AG10803 (cell line): ENCODE results near the gene RNF145.
"Not testable (repeated sequence)": the region's sequence is repeated elsewhere in the genome, so short reads cannot be mapped to it uniquely, and the experiment has no call there.

Source experiments
- DNase-seq: peaks from one replicate; pipeline ENCODE4 v3.0.0; 2010; ENCODE audit warnings: low read depth
- H3K4me3 ChIP-seq: 2 replicates; pipeline ENCODE4 v1.5.1; 2011; ENCODE audit warnings: mild to moderate bottlenecking, low read length, control low read depth
- TF ChIP-seq, protein P1 (sequence below): conservative IDR thresholded peaks from 2 replicates; pipeline ENCODE4 v1.5.1; 2011; ENCODE audit warnings: mild to moderate bottlenecking, low read length, control low read depth, inconsistent platforms

RNF145 gene

DNA sequence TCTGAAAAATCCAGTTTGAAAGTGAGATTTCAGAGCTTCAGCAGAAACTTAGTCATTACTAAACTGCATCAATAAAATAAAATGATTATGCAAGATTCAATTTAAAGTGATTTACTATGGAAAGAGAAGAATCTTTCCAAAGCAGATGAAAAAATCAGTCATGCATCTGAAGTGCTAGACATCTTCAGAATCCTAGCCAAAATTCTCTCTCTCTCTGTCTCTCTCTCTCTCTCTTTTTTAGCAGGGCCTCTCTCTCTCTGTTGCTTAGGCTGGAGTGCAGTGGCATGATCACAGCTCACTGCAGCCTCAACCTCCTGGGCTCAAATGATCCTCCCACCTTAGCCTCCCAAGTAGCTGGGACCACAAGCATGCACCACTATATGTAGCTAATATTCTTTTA lies 35.5 kb upstream of the RNF145 start:
- DNase-seq, result no peak
- TF ChIP-seq, protein P1, sequence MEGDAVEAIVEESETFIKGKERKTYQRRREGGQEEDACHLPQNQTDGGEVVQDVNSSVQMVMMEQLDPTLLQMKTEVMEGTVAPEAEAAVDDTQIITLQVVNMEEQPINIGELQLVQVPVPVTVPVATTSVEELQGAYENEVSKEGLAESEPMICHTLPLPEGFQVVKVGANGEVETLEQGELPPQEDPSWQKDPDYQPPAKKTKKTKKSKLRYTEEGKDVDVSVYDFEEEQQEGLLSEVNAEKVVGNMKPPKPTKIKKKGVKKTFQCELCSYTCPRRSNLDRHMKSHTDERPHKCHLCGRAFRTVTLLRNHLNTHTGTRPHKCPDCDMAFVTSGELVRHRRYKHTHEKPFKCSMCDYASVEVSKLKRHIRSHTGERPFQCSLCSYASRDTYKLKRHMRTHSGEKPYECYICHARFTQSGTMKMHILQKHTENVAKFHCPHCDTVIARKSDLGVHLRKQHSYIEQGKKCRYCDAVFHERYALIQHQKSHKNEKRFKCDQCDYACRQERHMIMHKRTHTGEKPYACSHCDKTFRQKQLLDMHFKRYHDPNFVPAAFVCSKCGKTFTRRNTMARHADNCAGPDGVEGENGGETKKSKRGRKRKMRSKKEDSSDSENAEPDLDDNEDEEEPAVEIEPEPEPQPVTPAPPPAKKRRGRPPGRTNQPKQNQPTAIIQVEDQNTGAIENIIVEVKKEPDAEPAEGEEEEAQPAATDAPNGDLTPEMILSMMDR, result no peak
- no peak overlapping the region for H3K4me3 ChIP-seq

DNA sequence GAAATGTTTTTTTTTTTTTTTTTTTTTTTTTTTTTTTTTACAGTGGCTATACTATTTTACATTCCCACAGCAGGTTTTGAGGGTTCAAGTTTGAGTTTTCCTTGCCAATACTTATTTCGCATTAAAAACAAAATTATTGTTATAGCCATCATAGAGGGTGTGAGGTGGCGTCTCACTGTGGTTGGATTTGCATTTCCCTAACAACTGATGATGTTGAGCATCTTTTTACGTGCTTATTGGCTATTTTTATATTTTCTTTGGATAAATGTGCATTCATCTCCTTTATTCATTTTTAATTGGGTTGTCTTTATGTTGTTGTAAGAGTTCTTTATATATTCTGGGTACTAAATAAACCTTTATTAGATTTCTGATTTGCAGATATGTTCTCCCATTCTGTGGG lies 34.8 kb upstream of the RNF145 start:
- DNase-seq, result no peak
- TF ChIP-seq, protein P1, result no peak
- H3K4me3 ChIP-seq, result no peak overlapping the region

DNA sequence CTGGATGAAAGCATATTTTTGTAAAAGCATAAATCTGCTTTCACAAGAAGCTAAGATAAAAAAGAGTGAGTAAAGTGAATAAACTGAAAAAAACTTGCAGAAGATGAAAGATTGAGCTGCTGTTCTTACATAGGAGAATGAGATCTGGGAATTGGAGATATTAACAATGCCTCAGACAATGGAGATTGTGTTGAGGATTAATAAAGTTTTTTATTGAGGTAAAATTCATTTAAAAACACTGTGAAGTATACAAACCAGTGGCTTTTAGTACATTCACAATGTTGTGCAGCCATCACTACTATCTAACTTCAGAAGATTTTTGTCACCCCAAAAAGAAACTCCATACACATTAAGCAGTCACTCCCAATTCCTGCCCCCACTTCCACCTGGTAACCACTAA lies 34.0 kb upstream of the RNF145 start:
- no peak for DNase-seq
- TF ChIP-seq, protein P1, result no peak
- H3K4me3 ChIP-seq, result no peak overlapping the region

DNA sequence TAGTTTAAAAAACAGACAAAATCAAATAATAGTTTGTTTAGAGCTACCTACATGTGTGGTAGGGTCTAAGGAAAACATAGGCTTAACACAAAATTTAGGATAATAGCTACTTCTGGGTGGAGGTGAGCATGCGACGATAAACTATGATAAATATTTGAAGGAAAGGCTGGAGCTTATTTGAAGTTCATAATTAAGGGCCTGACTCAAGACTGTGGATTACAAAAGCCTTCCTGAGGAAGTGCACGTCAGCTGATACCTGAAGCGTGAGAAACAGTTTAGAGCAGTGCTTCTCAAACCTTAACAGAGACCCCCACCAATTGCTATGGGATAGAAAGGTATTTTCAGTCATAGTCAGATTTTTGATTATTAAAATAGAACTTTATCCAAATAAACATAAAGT lies 33.3 kb upstream of the RNF145 start:
- DNase-seq, result no peak
- TF ChIP-seq, protein P1, result no peak

DNA sequence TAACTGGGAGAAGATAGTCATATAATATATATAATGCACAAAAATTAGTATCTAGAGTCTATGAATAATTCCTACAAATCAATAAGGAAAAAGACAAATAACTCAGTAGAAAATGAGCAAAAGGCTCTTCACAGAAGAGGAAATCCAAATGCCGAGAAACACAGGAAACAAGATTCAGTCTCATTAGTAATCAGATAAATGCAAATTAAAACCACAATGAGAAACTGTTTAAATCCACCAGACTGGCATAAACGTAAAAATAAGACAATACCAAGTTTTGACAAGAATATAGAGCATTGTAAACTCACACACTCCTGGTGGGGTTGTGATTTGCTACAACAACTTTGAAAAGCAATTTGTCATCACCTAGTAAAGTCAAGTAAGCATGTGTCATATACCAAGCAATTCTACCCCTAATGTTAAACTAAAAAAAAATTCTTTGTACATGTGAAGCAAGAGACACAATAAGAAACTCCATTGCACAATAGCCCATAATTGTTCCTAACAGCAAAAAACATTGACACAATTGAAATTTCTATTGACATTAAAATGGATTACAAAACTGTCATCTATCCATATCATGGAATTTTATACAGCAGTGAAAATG lies 32.7 kb upstream of the RNF145 start:
- TF ChIP-seq, protein P1, result no peak
- DNase-seq, result no peak
- no peak overlapping the region for H3K4me3 ChIP-seq

More for the DNA sequence above, 33.3 kb upstream of the RNF145 start:
- no peak overlapping the region for H3K4me3 ChIP-seq

DNA sequence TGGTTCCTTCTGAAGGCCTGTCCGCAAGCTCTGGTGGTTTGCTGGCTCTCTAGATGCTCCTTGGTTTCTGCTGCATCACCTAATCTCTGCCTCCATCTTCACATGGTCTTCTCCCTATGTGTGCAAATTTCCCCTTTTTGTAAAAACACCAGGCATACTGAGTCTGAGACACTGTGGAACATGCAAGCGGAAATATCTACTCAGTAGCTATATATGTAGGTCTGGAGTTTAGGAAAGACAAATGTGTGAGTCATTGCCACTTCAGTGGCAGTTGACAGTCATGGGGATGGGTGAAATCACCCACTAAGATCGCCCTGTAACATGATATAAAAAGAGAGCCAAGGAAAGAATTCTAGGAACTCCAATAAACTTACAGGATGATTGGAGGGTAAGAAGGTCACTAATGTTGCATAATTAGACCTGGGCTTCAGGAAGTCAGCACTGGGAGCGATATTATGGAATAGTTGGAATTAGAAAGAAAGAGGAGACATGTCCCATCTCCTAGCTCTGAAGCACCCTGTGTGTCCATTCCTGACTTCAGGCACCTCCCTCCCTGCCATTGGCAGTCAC lies 31.0 kb upstream of the RNF145 start:
- peak; percentile 20 for DNase-seq
- H3K4me3 ChIP-seq, result no peak overlapping the region
- TF ChIP-seq, protein P1, result no peak

DNA sequence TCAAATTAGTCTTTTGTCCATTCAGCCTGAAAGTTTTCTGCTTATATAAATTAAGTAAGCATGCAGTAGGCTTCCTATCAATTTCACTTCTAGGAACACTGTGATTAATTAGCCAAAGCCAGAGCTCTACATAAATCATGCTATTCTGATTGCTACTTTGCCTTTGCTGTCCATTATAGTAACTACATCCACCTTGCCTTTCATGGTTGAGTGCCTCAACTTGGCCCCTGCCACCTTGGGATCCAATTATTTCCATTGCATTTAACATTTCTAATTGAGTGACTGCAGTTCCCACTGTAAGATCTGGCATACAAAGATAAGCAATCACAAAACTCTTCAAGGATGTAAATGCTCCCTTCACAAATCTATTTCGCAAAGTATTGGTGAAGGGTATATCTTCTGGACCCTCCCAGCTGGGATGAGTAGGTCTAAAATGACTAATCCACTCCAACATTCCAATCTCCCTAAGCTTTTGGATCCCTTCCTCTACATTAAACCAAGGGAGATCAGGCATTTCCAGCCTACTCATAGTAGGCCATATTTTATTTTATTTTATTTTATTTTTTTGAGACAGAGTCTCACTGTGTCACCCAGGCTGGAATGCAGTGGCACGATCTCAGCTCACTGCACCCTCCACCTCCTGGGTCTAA lies 26.6 kb upstream of the RNF145 start:
- H3K4me3 ChIP-seq, DNase-seq: not testable (repeated sequence)
